ENCODE measurements around the gene ATF2. TPM values are rescaled to one million over a fixed set of nuclear protein-coding genes. Genes with fewer than 3 reads are reported as not detected.

ATF2 gene
- total and polyA plus RNA-seq, 2 donors (not counting 3 experiments of a cell fraction or from before 2014, with no cell fraction given), result 36.3 to 57.1 TPM

GRCh38 chr2:175034716-175035115, 133.3 kb downstream of the ATF2 start:
- no peaks in the 10 kb centered on the region for H3K4me1 ChIP-seq (ENCODE audit: control insufficient read depth, extremely low read depth, insufficient read depth, low read length)
- no peaks in the 10 kb centered on the region for H4K20me1 ChIP-seq (replicated peaks; ENCODE audit: control insufficient read depth, extremely low read depth, insufficient read depth, low read length)
- no peak overlapping the region for H3K4me3 ChIP-seq (replicated peaks in 1 of 3; ENCODE audit: insufficient read depth in 1 of 3, low read depth in 1 of 3, low read length in 3 of 3)
- no peak overlapping the region for H3K9ac ChIP-seq (replicated peaks; ENCODE audit: extremely low read depth, insufficient read depth, low read length)
- no peaks in the 10 kb centered on the region for H3K36me3 ChIP-seq (ENCODE audit: control insufficient read depth in 2 of 2, extremely low read depth in 1 of 2, insufficient read depth in 2 of 2, low read length in 2 of 2)
- ChIA-PET CTCF (interaction anchor here (0.6 to 1.4 kb wide), 2 partner anchors 263 to 271 kb away, joined by 4 to 5 read pairs; no protein-coding TSS in a partner anchor), POLR2A (no interaction called here)
- no peaks in the 10 kb centered on the region for H3K27me3 ChIP-seq (ENCODE audit: control insufficient read depth in 2 of 2, insufficient read depth in 2 of 2, low read length in 2 of 2)
- H2AFZ ChIP-seq (ENCODE audit: low read depth, low read length), result no peak overlapping the region
- BruUV-seq (replicated peaks), result no TSS peak
- no peaks in the 10 kb centered on the region for H3K9me3 ChIP-seq (replicated peaks; ENCODE audit: control insufficient read depth, insufficient read depth, low read length)
- TF ChIP-seq POLR2AphosphoS5 (IDR thresholded peaks at IDR 0.05; ENCODE audit: insufficient read depth, low read depth, low read length) (no peak), JUN (IDR thresholded peaks at IDR 0.05; ENCODE audit: borderline replicate concordance, insufficient read depth, insufficient read length, low read depth) (no peak), MYC (IDR thresholded peaks at IDR 0.05; ENCODE audit: low read depth, low read length) (no peak), CTCF (IDR thresholded peaks at IDR 0.05; ENCODE audit: extremely low read depth in 1 of 2, insufficient read depth in 1 of 2, low read depth in 1 of 2, low read length in 2 of 2) (no peak), GATA2 (IDR thresholded peaks at IDR 0.05; ENCODE audit: insufficient read depth, insufficient read length, low read depth, low read length) (no peak), POLR2A (IDR thresholded peaks at IDR 0.05; ENCODE audit: low read depth, low read length) (no peak), EZH2 (IDR thresholded peaks at IDR 0.05; ENCODE audit: borderline replicate concordance, low read depth, low read length, severe bottlenecking) (no peak), FOS (IDR thresholded peaks at IDR 0.05; ENCODE audit: borderline replicate concordance, insufficient read depth, low read length) (no peak), MAX (IDR thresholded peaks at IDR 0.05; ENCODE audit: insufficient read depth, insufficient read length) (no peak)
- dilution Hi-C loops (cut with MboI; ENCODE audit: extremely low pct_ligation_motif_present, low sequenced_read_pairs), result no loop called here
- intact Hi-C loops (cut with micrococcal nuclease), result loop anchor here (10.0 kb wide), 1 partner anchor 150 kb away; the partner anchor contains the start of gene ATP5MC3
- no peak overlapping the region for H3K4me2 ChIP-seq (ENCODE audit: insufficient read depth, low read length)
- FAIRE-seq (no peak), DNase-seq (ENCODE audit: low read depth, low spot score) (no peak)
- no peak overlapping the region for H3K27ac ChIP-seq (ENCODE audit: insufficient read depth, low read depth, low read length)
- no peaks in the 10 kb centered on the region for H3K79me2 ChIP-seq (ENCODE audit: control insufficient read depth, insufficient read depth, low read length)
- H3K9me1 ChIP-seq (replicated peaks; ENCODE audit: control insufficient read depth, extremely low read depth, insufficient read depth, low read length), result no peaks in the 10 kb centered on the region

All from endothelial cell of umbilical vein (primary cell).